SH-SY5Y (cell line): ENCODE data around the gene SLC12A7.

ENCODE experiments used
- GATA2 ChIP-seq: IDR thresholded peaks from 2 replicates; pipeline ENCODE4 v1.6.1; 2011; ENCODE audit warnings: mild to moderate bottlenecking, low read depth, low read length
- GATA3 ChIP-seq: IDR thresholded peaks from 2 replicates; pipeline ENCODE4 v1.6.1; 2011; ENCODE audit warnings: low read depth, mild to moderate bottlenecking, low read length, moderate library complexity

DNA sequence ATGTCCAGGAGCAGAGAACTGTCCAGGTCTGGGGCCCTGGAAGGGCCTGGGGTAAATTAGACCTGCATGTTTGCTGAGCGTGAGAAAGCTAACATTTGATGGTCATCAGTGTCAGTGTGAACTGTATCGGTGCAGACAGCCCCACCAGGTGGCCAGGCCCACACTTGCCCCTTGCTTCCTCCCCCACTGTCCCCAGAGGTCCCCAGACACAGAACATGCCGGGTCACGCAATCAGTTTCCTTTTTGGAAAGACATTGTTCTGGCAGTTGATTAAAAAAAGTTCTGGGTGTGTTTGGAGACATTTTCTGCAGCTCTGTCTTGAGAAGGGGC, 101.7 kb downstream of the SLC12A7 start:
- TF ChIP-seq GATA2: no peak
- no peak for TF ChIP-seq GATA3
